GM18505 (cell line): ENCODE measurements around the gene GPR155.
A peak's percentile ranks its signal among the peaks of the same experiment; 100 is the strongest.

Experiments used
- ATAC-seq: cut with Tn5 transposase; IDR thresholded peaks from one replicate; pipeline ENCODE4 v1.9.1; 2021; ENCODE audit not compliant: unreplicated experiment
- POLR2A ChIP-seq: IDR thresholded peaks from 4 replicates; pipeline ENCODE4 v1.6.1; 2011; ENCODE audit warnings: borderline replicate concordance; ENCODE audit not compliant: insufficient read depth, insufficient read length; ENCODE audit errors: extremely low read depth

Gene GPR155

GRCh38 chr2:174486563-174487107 is at the start of gene GPR155:
Gene GPR155, minus strand, starts transcription at chr2:174487029. Its CDS starts 5,073 bp downstream, at chr2:174481956.
- ATAC-seq, result peak; percentile 26
- TF ChIP-seq POLR2A, result no peak

GRCh38 chr2:174535757-174536703 is 49.2 kb upstream of the GPR155 start:
- no peak for TF ChIP-seq POLR2A
- ATAC-seq, result no peak

GRCh38 chr2:174535083-174535482 is 48.3 kb upstream of the GPR155 start:
- no peak for TF ChIP-seq POLR2A
- no peak for ATAC-seq

- ATAC-seq, result no peak
- no peak for TF ChIP-seq POLR2A
Observed at GRCh38 chr2:174529916-174530315, 43.1 kb upstream of the GPR155 start.

- no peak for TF ChIP-seq POLR2A
- no peak for ATAC-seq
Observed at GRCh38 chr2:174527959-174528358, 41.1 kb upstream of the GPR155 start.

DNA sequence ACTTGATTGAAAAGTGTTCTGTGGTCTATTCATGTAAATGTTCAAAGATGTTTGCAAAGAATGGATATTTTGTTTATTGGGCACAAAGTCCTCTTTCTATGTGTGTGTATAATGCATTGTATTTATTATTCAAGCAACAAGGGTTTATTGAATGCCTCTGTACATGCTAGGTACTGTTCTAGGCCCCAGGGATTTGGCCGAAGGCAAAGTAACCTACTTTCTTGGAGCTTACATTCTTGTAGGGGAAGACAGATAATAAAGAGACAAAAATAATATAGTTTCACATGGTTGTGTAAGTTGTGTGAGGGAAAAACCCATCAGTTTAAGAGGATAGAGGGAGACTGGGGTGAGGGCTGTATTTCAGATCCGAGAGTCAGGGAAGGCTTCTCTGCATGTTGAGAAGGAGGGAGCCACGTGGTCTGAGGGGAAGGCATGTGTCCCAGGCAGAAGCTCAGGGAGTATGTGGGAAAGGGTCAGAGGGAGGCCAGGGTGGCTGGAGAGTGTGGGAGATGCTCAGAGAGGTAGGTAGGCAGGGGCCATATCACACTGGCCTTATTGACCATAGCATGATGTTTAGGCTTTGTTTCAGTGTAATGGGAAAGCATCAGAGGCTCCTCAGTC is 40.4 kb upstream of the GPR155 start:
- no peak for TF ChIP-seq POLR2A
- ATAC-seq, result no peak

GRCh38 chr2:174524527-174524926 is 37.7 kb upstream of the GPR155 start:
- no peak for TF ChIP-seq POLR2A
- ATAC-seq, result no peak

DNA sequence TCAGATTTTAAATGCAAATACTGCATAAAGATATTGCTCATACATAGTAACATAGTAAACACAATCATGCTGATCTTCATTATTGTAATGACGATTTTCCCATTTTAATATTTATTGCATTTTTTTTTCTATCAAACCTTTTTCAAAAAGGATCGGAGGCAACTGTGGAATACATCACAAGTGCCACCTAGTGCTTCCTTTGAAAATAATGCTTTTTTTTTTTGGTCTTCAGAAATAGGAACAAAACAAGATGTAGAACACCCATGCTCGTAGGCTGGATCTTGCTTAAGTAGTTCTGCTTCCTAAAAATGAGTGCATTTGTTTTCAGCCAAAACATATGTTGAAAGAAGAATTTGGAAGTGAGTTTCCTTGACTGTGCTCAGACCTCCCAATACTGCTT is 35.7 kb upstream of the GPR155 start:
- no peak for TF ChIP-seq POLR2A
- ATAC-seq, result no peak

DNA sequence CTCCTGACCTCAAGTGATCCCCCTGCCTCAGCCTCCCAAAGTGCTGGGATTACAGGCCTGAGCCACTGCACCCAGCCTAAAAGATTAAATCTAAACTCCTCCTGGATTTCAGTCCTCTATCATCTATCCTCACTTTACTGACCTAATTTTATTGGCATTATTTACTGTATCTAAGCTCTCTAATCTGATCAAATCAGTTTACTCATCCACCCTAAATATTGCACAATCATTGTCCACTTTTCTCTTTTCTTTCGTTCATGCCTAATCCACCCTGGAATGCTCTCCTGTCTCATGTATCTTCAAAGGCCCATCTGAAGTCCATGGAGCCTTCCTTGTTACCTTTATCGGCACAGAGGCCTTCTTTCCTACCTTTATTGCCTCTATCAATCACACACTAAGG is 31.6 kb upstream of the GPR155 start:
- ATAC-seq, result no peak
- no peak for TF ChIP-seq POLR2A

DNA sequence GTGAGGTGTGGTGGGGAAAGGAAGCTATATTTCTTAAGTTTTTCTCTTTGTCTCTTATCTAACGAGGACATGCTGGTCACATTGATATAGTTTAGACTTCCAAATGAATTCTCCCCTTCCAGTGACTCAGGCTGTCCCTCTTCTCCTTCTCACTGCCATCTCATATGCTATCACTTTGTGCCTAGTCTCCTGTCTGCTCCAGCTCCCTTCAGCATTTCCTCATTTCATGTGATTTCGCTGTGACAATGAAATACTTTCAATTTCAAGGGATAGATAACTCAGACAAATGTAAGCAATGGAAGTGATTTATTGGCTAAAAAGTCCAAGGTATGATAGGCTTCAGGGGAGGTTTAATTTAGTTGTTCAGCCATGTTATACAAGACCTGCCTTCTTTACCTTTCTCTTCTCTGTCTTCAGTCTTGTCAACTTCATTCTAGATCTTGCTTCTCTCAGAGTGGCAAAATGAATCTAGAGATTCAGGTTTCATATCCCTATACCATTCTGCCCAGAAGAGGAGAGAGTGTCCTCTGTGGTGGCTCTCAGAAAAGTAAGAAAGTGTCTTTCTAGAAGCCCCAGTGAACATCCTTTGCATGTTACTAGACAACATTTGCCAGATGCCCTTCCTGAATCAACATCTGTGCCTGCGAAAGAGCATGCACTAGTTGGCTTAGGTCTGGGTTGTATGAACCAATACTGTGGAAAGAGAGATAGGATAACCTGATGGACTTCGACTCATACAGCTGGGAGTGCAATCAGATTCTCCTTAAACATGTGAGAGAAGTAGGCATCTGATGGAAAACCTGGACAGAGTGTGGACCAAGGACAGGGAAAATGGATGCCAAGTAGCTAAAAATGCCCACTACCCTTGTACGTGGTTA is 29.9 kb upstream of the GPR155 start:
- no peak for ATAC-seq
- TF ChIP-seq POLR2A, result no peak

DNA sequence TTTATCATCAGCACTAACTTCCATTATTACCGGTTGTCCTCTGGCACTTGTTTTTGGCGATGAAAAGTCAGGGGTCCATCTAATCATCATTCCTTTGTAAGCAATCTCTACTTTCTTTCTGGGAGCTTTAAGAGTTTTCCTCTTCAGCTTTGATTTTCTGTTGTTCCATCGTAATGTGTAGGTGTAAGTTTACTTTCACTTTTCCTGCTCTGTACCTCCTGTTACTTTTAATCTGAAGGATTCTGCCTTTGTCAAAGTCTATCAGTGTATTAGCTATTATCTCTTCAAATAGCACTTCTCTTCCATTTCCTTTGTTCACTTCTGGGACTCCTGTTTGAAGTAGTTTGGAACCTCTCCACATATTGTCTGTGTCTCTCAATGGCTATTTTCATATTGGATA is 25.5 kb upstream of the GPR155 start:
- TF ChIP-seq POLR2A, result no peak
- no peak for ATAC-seq

DNA sequence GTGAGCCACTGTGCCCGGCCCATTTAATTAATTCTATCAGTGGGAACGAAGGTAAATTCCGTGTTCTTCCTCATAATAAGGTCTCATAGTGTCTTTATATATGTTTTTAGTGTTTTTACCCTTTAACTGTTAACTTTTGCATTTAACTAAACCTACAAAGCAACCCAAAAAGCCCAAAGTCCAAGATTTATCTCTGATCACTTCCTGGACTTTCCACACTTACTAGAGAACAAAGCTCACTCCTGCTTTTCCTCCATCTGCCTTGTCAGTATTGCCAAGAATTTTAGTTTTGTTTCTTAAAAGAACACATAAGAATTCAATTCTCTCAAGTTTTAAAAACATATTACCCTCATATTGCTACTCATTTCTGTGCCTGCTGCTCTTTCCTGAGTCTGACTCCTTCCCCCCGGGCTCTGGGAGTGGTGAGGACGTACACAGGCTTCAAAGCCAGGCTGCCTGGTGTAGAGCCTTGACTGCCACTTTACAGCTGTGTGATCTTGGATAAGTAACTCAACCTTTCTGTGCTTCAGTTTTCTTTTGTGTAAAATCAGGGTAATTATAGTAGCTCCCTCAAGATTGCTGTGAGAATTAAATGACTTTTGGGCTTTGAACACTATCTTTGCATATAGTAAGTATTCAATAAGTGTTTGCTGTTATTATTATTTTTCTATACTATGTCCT is 24.9 kb upstream of the GPR155 start:
- no peak for ATAC-seq
- TF ChIP-seq POLR2A, result no peak

- ATAC-seq, result no peak
- TF ChIP-seq POLR2A, result no peak
Observed at GRCh38 chr2:174510583-174511189, 23.9 kb upstream of the GPR155 start.
